ENCODE results near the gene PCSK6.

The PCSK6 gene

GRCh38 chr15:101489599-101490407 lies at the start of gene PCSK6:
PCSK6 (minus strand) TSS chr15:101489707; CDS start chr15:101489670, 37 bp downstream.
- DNase-seq = no peak

GRCh38 chr15:101538996-101539395 lies 49.5 kb upstream of the PCSK6 start:
- no peak for DNase-seq

GRCh38 chr15:101538177-101538576 lies 48.7 kb upstream of the PCSK6 start:
- DNase-seq = no peak

GRCh38 chr15:101537483-101538080 lies 48.1 kb upstream of the PCSK6 start:
- DNase-seq = no peak

- no peak for DNase-seq
These were observed 47.4 kb upstream of the PCSK6 start for GRCh38 chr15:101536875-101537405.

GRCh38 chr15:101536166-101536874 lies 46.8 kb upstream of the PCSK6 start:
- no peak for DNase-seq

- no peak for DNase-seq
These were observed 45.8 kb upstream of the PCSK6 start for GRCh38 chr15:101535170-101535902.

GRCh38 chr15:101534376-101534970 lies 45.0 kb upstream of the PCSK6 start:
- DNase-seq = no peak

GRCh38 chr15:101533371-101534140 lies 44.0 kb upstream of the PCSK6 start:
- DNase-seq = no peak

GRCh38 chr15:101532865-101533264 lies 43.4 kb upstream of the PCSK6 start:
- DNase-seq = no peak

GRCh38 chr15:101531170-101531569 lies 41.7 kb upstream of the PCSK6 start:
- DNase-seq = no peak

- DNase-seq = no peak
These were observed 40.9 kb upstream of the PCSK6 start for GRCh38 chr15:101530224-101530958.

GRCh38 chr15:101528917-101529299 lies 39.4 kb upstream of the PCSK6 start:
- no peak for DNase-seq

GRCh38 chr15:101528108-101528916 lies 38.8 kb upstream of the PCSK6 start:
- DNase-seq = no peak

GRCh38 chr15:101526890-101527289 lies 37.4 kb upstream of the PCSK6 start:
- DNase-seq = no peak

- DNase-seq = no peak
These were observed 36.9 kb upstream of the PCSK6 start for GRCh38 chr15:101526442-101526841.

GRCh38 chr15:101526021-101526420 lies 36.5 kb upstream of the PCSK6 start:
- DNase-seq = no peak

- DNase-seq = no peak
These were observed 35.7 kb upstream of the PCSK6 start for GRCh38 chr15:101525087-101525669.

- DNase-seq = no peak
These were observed 34.0 kb upstream of the PCSK6 start for GRCh38 chr15:101523560-101523940.

Data from GF-D8 (cell line).